ENCODE data around the gene PNLIPRP2. TPM values are rescaled to one million over a fixed set of nuclear protein-coding genes. Genes with fewer than 3 reads are reported as not detected.

PNLIPRP2 gene
- total RNA-seq, 1 donor from 2014 or later = not detected

DNA sequence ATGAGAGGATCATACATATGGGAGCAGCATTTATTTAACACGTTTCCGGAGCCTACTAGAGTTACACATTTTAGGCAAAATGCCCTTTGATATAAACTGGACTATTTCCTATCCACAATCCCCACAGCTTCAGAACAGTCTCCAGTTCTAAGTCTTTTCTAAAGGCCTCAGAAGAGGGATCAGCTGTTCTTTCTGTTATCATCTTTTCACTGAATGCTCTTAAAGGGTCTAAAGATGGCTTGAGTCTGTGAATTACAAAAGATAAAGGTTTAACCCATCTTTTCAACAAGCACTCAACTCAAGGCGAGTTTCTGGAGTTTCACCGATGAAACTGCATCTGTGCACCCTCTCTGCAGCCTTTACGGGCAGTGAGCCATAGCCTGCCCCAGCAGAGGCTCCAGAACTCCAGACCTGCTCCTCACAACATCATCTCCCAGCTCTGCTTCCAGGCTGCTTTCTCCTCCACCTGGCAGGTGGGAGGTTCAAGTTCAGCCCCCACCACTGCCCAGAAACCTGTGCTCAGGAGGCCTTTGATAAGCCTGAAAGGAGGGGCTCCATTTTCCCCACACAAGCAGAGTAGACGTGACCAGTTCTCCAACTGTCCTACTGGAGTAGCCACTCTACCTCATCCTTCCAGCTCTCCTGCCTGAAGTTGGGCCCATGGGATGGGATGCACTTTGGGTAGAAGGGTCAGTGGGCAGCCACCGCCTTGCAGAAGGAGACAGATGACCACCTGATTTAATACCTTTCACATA, 68.2 kb downstream of the PNLIPRP2 start:
- Histone ChIP-seq H3K27me3 (no peaks in the 10 kb centered on the region), H3K4me3 (no peak overlapping the region), H3K9me3 (no peaks in the 10 kb centered on the region), H3K36me3 (no peaks in the 10 kb centered on the region), H3K27ac (no peak overlapping the region), H3K4me1 (peaks cover 16% of the 10 kb centered on the region)
- TF ChIP-seq, protein P1, sequence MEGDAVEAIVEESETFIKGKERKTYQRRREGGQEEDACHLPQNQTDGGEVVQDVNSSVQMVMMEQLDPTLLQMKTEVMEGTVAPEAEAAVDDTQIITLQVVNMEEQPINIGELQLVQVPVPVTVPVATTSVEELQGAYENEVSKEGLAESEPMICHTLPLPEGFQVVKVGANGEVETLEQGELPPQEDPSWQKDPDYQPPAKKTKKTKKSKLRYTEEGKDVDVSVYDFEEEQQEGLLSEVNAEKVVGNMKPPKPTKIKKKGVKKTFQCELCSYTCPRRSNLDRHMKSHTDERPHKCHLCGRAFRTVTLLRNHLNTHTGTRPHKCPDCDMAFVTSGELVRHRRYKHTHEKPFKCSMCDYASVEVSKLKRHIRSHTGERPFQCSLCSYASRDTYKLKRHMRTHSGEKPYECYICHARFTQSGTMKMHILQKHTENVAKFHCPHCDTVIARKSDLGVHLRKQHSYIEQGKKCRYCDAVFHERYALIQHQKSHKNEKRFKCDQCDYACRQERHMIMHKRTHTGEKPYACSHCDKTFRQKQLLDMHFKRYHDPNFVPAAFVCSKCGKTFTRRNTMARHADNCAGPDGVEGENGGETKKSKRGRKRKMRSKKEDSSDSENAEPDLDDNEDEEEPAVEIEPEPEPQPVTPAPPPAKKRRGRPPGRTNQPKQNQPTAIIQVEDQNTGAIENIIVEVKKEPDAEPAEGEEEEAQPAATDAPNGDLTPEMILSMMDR (IDR thresholded peaks at IDR 0.05) = no peak
- DNase-seq (peak; percentile 17), ATAC-seq (no peak)
- intact Hi-C loops (cut with DNase I) = loop anchor here (10.0 kb wide), 1 partner anchor 106 kb away; no protein-coding TSS in a partner anchor

DNA sequence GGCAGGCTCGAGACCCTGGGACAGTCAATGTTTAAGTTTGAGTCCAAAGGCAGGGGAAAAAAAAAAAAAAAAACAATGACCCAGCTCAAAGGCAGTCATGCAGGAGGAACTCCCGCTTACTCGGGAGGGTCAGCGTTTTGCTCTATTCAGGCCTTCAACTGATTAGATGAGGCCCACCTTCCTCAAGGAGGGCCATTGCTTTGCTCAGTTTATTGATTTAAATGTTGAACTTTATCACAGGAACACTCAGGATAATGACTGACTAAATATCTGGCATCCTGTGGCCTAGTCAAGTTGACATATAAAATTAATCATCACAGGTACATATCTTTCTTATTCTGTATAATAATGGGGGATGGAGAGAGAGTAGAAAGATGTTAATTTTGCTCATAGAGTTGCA, 69.0 kb downstream of the PNLIPRP2 start:
- Histone ChIP-seq H3K27ac (no peak overlapping the region), H3K4me3 (no peak overlapping the region), H3K4me1 (peaks cover 22% of the 10 kb centered on the region), H3K9me3 (no peaks in the 10 kb centered on the region), H3K27me3 (no peaks in the 10 kb centered on the region), H3K36me3 (no peaks in the 10 kb centered on the region)
- intact Hi-C loops (cut with DNase I) = loop anchor here (10.0 kb wide), 1 partner anchor 105 kb away; no protein-coding TSS in a partner anchor
- ATAC-seq (no peak), DNase-seq (no peak)
- TF ChIP-seq, protein P1 (IDR thresholded peaks at IDR 0.05) = no peak

DNA sequence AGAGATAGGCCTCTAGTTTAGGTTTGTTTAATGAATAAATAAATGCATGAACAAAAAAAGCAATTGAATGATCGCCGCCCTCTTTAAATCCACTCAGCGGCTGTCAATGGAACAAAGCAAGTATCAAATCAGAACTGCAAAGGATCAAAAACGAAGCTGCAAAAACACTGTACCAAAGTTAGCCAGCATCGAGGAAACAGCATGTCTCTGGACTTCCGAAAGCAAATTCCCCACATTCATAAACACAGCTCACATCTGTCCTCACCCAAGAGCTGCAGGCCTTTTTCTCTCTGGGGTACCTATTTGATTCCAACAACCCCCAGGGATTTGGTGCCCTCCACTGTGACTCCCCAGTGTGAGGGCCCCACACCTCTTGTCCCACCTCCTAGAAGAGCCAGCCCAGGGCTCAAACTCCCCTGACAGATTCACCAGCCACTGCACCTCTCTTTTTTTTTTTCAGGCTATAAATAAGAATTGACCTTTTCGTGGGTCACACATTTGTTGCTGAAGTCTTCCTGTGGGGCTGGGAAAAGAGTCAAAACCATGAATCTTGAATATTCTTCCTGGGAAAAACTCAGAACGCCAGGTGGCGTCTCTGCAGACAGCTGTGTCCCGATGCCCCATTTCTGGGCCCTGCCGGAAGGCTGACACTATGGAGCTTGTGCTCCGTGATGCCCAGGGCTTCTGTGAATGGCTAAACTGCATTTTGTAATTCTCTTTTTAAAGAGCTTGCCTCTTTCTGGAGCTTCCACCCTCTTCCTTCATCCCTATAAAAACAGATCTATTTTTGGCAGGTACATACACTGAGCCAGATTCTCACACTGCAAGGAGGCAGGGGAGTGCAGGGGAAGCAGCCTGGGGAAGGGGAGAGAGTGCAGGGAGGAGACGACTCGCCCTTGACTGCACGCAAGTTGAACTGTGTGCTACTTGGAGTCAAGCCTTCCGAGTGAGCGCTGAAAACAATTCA, 69.9 kb downstream of the PNLIPRP2 start:
- no peak for DNase-seq
- Histone ChIP-seq H3K27me3 (no peaks in the 10 kb centered on the region), H3K4me1 (peaks cover 22% of the 10 kb centered on the region), H3K36me3 (no peaks in the 10 kb centered on the region), H3K27ac (no peak overlapping the region), H3K9me3 (no peaks in the 10 kb centered on the region), H3K4me3 (no peak overlapping the region)
- intact Hi-C loops (cut with DNase I) = no loop called here
- no peak for ATAC-seq
- TF ChIP-seq, protein P1 (IDR thresholded peaks at IDR 0.05) = peak; percentile 18

DNA sequence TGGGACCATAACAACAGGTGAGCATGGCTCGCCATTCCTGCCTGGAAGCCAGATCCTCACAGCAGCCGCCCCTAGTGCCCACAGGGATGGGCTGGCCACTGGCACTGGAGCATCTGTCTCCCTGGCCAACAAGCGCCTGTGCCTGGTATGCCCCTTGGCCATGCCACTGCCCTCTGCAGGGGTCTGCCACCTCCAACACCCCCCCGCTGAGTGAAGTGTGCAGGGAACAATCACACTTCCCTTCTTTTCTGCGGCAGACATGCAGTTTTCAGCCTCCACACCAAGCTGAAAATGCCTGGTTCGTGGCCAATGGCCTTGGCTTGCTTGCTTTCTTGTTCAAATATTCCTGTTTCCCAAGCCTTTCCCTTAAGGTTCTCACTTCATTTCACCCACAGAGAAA, 70.9 kb downstream of the PNLIPRP2 start:
- H3K27me3 ChIP-seq = no peaks in the 10 kb centered on the region
- no peaks in the 10 kb centered on the region for H3K9me3 ChIP-seq
- no peaks in the 10 kb centered on the region for H3K36me3 ChIP-seq
- DNase-seq = no peak
- no peak for ATAC-seq
- peaks cover 22% of the 10 kb centered on the region for H3K4me1 ChIP-seq
- intact Hi-C loops (cut with DNase I) = no loop called here
- H3K27ac ChIP-seq = no peak overlapping the region
- no peak overlapping the region for H3K4me3 ChIP-seq
- TF ChIP-seq, protein P1 (IDR thresholded peaks at IDR 0.05) = no peak

DNA sequence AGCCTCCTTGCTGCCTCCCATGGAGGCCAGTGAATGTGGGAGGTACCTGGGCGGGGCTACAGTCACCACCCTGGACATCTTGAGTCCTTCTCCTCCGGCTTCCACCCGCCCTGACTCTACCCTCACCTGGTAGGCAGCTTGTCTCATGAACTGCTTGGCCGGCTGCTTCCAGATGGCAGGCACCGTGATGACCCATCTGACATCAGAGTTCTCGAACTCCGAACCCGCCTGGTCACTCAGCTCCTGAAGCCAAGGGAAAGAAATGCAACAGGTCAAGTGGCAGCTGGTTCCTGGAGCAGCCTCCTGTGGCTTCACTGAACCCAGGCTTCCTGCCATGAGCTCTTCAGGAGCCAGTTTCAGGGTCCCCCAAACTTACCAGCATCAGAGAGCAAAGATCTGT, 71.5 kb downstream of the PNLIPRP2 start:
- Histone ChIP-seq H3K27me3 (no peaks in the 10 kb centered on the region), H3K4me3 (no peak overlapping the region), H3K27ac (no peak overlapping the region), H3K36me3 (no peaks in the 10 kb centered on the region), H3K9me3 (no peaks in the 10 kb centered on the region), H3K4me1 (peaks cover 22% of the 10 kb centered on the region)
- TF ChIP-seq, protein P1 (IDR thresholded peaks at IDR 0.05) = no peak
- intact Hi-C loops (cut with DNase I) = no loop called here
- DNase-seq (peak; percentile 48), ATAC-seq (no peak)
